Stomach (tissue), 4 donors: ENCODE measurements around the gene HSPG2.

ENCODE experiments used
- EP300 ChIP-seq: sonication (generic); formaldehyde crosslinking; IDR thresholded peaks from one replicate; pipeline ENCODE4 v1.6.1; 2017; ENCODE audit warnings: antibody characterized with exemption
- POLR2A ChIP-seq, 4 donors: fragments of 450-650 bp; IDR thresholded peaks; one replicate each; pipeline ENCODE4 v1.6.1; 2016; ENCODE audit warnings: antibody characterized with exemption in 4 of 4, control low read depth in 2 of 4, mild to moderate bottlenecking in 1 of 4, moderate library complexity in 1 of 4
- POLR2AphosphoS5 ChIP-seq, 3 donors: sonication (generic); formaldehyde crosslinking; IDR thresholded peaks; one replicate each; pipeline ENCODE4 v1.6.1; 2016; ENCODE audit warnings: antibody characterized with exemption in 3 of 3
- TF ChIP-seq, protein P1 (sequence below), 7 experiments: fragments of 450-650 bp in 4 of 7; fragments of 200-600 bp in 3 of 7; sonication (generic) in 3 of 7; IDR thresholded peaks; one replicate each; pipeline ENCODE4 v1.5.1; 2016 to 2019; ENCODE audit warnings: antibody characterized with exemption in 7 of 7, control low read depth in 2 of 7, mild to moderate bottlenecking in 1 of 7

DNA sequence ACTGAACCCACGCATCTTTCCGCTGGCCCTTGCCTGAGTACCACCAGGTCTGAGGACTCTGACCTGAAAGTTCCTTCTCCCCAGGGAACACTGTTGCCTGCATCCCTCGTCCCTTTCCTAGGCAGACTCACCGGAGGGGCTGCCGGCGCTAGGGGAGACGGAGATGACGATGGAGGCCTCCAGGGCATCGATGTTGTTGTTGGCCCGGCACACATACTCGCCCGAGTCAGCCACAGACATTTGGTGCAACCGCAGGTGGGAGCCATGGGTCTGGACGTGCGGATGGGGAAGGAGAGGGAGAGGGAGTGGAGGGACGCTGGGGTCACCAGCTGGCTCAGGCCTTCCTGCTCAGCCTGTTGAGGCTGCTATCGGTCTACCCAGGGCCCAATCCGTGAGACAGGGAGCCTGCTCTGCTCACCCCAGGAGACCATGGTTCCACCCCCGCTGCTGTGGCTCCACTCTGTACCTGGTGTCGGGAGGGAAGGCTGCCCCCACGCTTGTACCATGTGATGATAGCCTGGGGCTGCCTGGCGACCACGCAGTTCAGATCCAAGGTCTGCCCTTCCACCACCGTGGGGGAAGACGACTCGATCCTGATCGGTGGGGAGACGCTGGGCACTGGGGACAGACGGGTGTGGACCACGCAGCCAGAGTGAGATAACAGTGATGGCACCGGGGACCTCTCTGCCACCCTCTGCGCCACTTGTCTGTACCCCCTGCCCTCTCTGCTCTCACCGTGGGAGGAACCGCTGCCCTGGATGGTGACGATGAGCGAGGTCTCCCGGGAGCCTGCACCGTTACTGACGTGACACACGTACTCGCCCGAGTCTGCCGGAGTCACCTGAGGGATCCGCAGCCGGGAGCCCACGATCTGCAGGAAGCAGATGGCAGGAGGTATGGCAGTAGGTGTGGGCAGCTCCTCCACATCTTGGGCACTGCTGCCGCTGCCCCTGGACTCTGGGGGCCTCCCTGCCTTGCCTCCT is 89.6 kb downstream of the HSPG2 start:
- TF ChIP-seq, protein P1, sequence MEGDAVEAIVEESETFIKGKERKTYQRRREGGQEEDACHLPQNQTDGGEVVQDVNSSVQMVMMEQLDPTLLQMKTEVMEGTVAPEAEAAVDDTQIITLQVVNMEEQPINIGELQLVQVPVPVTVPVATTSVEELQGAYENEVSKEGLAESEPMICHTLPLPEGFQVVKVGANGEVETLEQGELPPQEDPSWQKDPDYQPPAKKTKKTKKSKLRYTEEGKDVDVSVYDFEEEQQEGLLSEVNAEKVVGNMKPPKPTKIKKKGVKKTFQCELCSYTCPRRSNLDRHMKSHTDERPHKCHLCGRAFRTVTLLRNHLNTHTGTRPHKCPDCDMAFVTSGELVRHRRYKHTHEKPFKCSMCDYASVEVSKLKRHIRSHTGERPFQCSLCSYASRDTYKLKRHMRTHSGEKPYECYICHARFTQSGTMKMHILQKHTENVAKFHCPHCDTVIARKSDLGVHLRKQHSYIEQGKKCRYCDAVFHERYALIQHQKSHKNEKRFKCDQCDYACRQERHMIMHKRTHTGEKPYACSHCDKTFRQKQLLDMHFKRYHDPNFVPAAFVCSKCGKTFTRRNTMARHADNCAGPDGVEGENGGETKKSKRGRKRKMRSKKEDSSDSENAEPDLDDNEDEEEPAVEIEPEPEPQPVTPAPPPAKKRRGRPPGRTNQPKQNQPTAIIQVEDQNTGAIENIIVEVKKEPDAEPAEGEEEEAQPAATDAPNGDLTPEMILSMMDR (IDR thresholded peaks at IDR 0.05), result no peak
- no peak for TF ChIP-seq POLR2A (IDR thresholded peaks at IDR 0.05)
- no peak for TF ChIP-seq POLR2AphosphoS5 (IDR thresholded peaks at IDR 0.05)
- TF ChIP-seq EP300, result no peak
